Measurements from ENCODE around the gene ASIC2. TPM values are rescaled to one million over a fixed set of nuclear protein-coding genes. Genes with fewer than 3 reads are reported as not detected.

Gene ASIC2
- total RNA-seq, 2 donors from 2014 or later = 3.0 to 3.3 TPM

DNA sequence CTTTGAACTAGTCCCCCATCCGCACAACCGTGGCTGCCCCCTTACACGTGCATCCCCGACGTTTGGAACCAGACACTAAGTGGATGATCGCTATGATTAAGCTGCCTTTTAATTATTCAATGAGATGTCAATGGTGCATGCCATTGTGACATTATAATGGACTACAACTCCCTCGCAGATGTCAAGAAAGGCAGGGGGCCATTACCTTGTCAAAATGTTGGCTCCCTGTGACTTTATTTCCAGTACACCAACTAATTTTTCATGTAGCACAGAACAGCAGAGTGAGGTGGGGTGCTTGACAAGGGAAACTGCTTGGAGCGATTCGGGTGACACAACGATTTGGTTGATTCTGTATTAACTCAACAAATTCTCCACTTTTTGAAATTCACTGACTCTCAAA, 26.5 kb downstream of the ASIC2 start:
- H3K4me1 Mint-ChIP-seq = no peaks in the 10 kb centered on the region
- WGBS, 2 experiments (ENCODE audit: insufficient coverage in 1 of 2, insufficient read length in 1 of 2) = 89 to 91% methylated on average over 10 of the region's 10 CpGs
- no peak overlapping the region for H3K4me3 Mint-ChIP-seq
- no peak overlapping the region for H3K27ac Mint-ChIP-seq
- H3K9me3 ChIP-seq (ENCODE audit: control insufficient read depth, low read length) = no peaks in the 10 kb centered on the region
- no peaks in the 10 kb centered on the region for H3K36me3 ChIP-seq (ENCODE audit: control insufficient read depth, insufficient read depth, low read length)
- no peak for DNase-seq
- no peaks in the 10 kb centered on the region for H3K9me3 Mint-ChIP-seq
- H3K4me3 ChIP-seq (ENCODE audit: low read length) = no peak overlapping the region
- H3K4me1 ChIP-seq (ENCODE audit: control insufficient read depth, insufficient read depth, low read length) = no peaks in the 10 kb centered on the region
- TF ChIP-seq, protein P1, sequence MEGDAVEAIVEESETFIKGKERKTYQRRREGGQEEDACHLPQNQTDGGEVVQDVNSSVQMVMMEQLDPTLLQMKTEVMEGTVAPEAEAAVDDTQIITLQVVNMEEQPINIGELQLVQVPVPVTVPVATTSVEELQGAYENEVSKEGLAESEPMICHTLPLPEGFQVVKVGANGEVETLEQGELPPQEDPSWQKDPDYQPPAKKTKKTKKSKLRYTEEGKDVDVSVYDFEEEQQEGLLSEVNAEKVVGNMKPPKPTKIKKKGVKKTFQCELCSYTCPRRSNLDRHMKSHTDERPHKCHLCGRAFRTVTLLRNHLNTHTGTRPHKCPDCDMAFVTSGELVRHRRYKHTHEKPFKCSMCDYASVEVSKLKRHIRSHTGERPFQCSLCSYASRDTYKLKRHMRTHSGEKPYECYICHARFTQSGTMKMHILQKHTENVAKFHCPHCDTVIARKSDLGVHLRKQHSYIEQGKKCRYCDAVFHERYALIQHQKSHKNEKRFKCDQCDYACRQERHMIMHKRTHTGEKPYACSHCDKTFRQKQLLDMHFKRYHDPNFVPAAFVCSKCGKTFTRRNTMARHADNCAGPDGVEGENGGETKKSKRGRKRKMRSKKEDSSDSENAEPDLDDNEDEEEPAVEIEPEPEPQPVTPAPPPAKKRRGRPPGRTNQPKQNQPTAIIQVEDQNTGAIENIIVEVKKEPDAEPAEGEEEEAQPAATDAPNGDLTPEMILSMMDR (conservative IDR thresholded peaks at IDR 0.05) = no peak
- H3K27ac ChIP-seq (ENCODE audit: low read depth, low read length) = no peak overlapping the region
- H3K27me3 ChIP-seq (ENCODE audit: control insufficient read depth, insufficient read depth, low read length, poor library complexity, severe bottlenecking) = peaks cover 7% of the 10 kb centered on the region
- H3K36me3 Mint-ChIP-seq (ENCODE audit: low read depth) = no peaks in the 10 kb centered on the region
- no peak overlapping the region for H3K9ac ChIP-seq (ENCODE audit: extremely low read depth, low read length, poor library complexity, severe bottlenecking)
- H3K27me3 Mint-ChIP-seq (ENCODE audit: insufficient read depth) = peaks cover 16% of the 10 kb centered on the region

DNA sequence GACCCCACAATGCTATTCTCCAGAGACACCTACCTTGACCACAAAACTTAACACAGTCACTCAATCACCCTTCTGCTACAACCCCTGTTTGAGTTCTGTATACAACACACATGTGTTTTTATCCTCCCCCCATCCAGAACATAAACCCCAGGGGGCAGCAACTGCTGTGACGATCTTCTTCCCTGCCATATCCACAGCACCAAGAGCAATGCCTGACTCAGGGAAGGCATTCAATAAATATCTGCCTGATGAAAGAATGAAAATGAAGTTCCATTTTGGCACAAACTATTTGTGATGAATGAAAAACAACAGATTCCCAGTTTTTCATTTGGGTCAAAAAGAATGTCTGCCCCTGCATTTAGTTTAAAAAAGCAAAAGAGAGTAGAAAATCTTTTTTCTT, 27.0 kb downstream of the ASIC2 start:
- Mint-ChIP-seq H3K4me3 (no peak overlapping the region), H3K27me3 (ENCODE audit: insufficient read depth) (peaks cover 19% of the 10 kb centered on the region), H3K27ac (no peak overlapping the region), H3K9me3 (no peaks in the 10 kb centered on the region), H3K4me1 (peaks cover under 1% of the 10 kb centered on the region), H3K36me3 (ENCODE audit: low read depth) (no peaks in the 10 kb centered on the region)
- Histone ChIP-seq H3K27me3 (ENCODE audit: control insufficient read depth, insufficient read depth, low read length, poor library complexity, severe bottlenecking) (peaks cover 7% of the 10 kb centered on the region), H3K4me1 (ENCODE audit: control insufficient read depth, insufficient read depth, low read length) (no peaks in the 10 kb centered on the region), H3K9me3 (ENCODE audit: control insufficient read depth, low read length) (no peaks in the 10 kb centered on the region), H3K4me3 (ENCODE audit: low read length) (no peak overlapping the region), H3K27ac (ENCODE audit: low read depth, low read length) (no peak overlapping the region), H3K9ac (ENCODE audit: extremely low read depth, low read length, poor library complexity, severe bottlenecking) (no peak overlapping the region), H3K36me3 (ENCODE audit: control insufficient read depth, insufficient read depth, low read length) (no peaks in the 10 kb centered on the region)
- WGBS, 2 experiments (ENCODE audit: insufficient coverage in 1 of 2, insufficient read length in 1 of 2) = 20 to 69% methylated on average over 1 of the region's 1 CpG
- TF ChIP-seq, protein P1 (conservative IDR thresholded peaks at IDR 0.05) = no peak
- no peak for DNase-seq

DNA sequence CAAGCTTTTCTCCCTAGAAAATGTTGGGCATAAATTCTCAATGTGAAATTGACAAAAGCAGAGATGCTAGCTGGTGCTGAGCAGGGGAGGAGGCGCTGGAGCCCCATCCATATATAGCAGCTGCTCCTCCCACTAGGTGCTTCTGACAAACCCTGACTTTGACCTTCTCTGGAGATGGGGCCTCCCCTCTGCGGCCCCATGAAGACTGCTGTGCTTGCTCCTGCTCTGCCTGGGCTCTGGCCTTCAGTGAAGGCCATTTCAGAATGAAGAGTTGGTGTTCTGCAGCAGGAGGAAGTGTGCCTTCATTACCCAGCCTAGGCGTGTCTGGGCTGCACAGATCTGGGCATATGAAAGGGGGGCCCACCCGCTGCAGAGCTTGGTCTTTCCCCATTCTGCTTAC, 29.7 kb downstream of the ASIC2 start:
- Histone ChIP-seq H3K9ac (ENCODE audit: extremely low read depth, low read length, poor library complexity, severe bottlenecking) (no peak overlapping the region), H3K4me3 (ENCODE audit: low read length) (no peak overlapping the region), H3K9me3 (ENCODE audit: control insufficient read depth, low read length) (no peaks in the 10 kb centered on the region), H3K4me1 (ENCODE audit: control insufficient read depth, insufficient read depth, low read length) (no peaks in the 10 kb centered on the region), H3K27ac (ENCODE audit: low read depth, low read length) (no peak overlapping the region), H3K36me3 (ENCODE audit: control insufficient read depth, insufficient read depth, low read length) (no peaks in the 10 kb centered on the region), H3K27me3 (ENCODE audit: control insufficient read depth, insufficient read depth, low read length, poor library complexity, severe bottlenecking) (peaks cover 2% of the 10 kb centered on the region)
- Mint-ChIP-seq H3K4me1 (peaks cover 6% of the 10 kb centered on the region), H3K27me3 (ENCODE audit: insufficient read depth) (peaks cover 27% of the 10 kb centered on the region), H3K36me3 (ENCODE audit: low read depth) (no peaks in the 10 kb centered on the region), H3K4me3 (no peak overlapping the region), H3K9me3 (no peaks in the 10 kb centered on the region), H3K27ac (no peak overlapping the region)
- TF ChIP-seq, protein P1 (conservative IDR thresholded peaks at IDR 0.05) = no peak
- 87 to 100% methylated on average over 3 to 4 of the region's 4 CpGs for WGBS, 2 experiments (ENCODE audit: insufficient coverage in 1 of 2, insufficient read length in 1 of 2)
- DNase-seq = no peak

All from endodermal cell (in vitro differentiated cells).